GM12891 (cell line): Measurements from ENCODE around the gene LRP1-AS.

Experiments
- POLR2A ChIP-seq: IDR thresholded peaks from 2 replicates; pipeline ENCODE4 v1.6.1; 2011; ENCODE audit warnings: low read depth, low read length, control low read depth
- POLR2AphosphoS5 ChIP-seq: IDR thresholded peaks from 2 replicates; pipeline ENCODE4 v1.6.1; 2011; ENCODE audit warnings: low read depth, low read length, control low read depth
- SPI1 ChIP-seq: IDR thresholded peaks from 2 replicates; pipeline ENCODE4 v1.6.1; 2011; ENCODE audit warnings: low read depth, low read length, control low read depth
- TAF1 ChIP-seq: IDR thresholded peaks from 2 replicates; pipeline ENCODE4 v1.6.1; 2011; ENCODE audit warnings: low read depth, low read length, control low read depth

DNA sequence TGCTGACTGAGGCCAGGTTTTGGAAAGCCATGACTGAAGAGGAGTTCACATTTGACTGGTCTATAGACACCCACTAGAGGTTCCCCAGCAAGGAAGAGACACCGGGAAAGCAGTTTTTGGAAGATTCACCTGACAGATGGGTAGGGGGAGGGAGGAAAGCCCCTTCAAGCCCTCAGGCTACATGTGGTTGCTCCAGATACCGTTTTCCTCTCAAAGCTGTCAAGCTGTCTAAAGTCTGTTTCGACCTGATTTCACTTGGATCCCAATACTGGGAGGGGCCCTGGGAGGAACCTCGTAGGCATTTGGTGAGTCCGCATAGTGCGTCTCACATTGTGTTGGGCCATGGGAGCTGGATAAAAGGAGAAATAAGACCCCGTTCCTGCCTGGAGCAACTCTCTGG is 20.9 kb downstream of the LRP1-AS start:
- no peak for TF ChIP-seq POLR2AphosphoS5
- no peak for TF ChIP-seq POLR2A
- TF ChIP-seq SPI1: no peak
- TF ChIP-seq TAF1: no peak
